Endothelial cell of umbilical vein (primary cell): Measurements from ENCODE around the gene FRMPD1. TPM values are rescaled to one million over a fixed set of nuclear protein-coding genes. Genes with fewer than 3 reads are reported as not detected.

ENCODE experiments used
- BruUV-seq: library from RNA; stranded (reverse); fragments of 400-500 nt; replicated peaks from 2 replicates; lab custom pipeline; 2021; lab: Mats Ljungman, UMichigan
- CTCF ChIA-PET: fragments of 300-600, 350-600 bp; sonication (Branson Sonifier 250); formaldehyde crosslinking; loops from one replicate; lab custom pipeline; 2021; ENCODE audit warnings: antibody characterized with exemption, inconsistent platforms; lab: Charles Lee
- POLR2A ChIA-PET: fragments of 300-600, 350-600 bp; sonication (Branson Sonifier 250); formaldehyde crosslinking; loops from one replicate; lab custom pipeline; 2021; ENCODE audit warnings: antibody characterized with exemption, inconsistent platforms; lab: Charles Lee
- DNase-seq: peaks from one replicate; pipeline ENCODE4 v3.0.0-alpha.2; 2011; ENCODE audit warnings: low read depth, low spot score
- FAIRE-seq: peaks from 2 replicates; lab custom pipeline; 2011; peaks lifted over from hg19 to GRCh38; lab: Jason Lieb, UNC
- H2AFZ ChIP-seq: 2 replicates; pipeline ENCODE4 v1.6.0; 2012; ENCODE audit warnings: low read depth, low read length, control low read depth, inconsistent platforms
- H3K27ac ChIP-seq: 2 replicates; pipeline ENCODE4 v1.5.1; 2011; ENCODE audit warnings: low read depth, mild to moderate bottlenecking, control low read depth, low read length, moderate library complexity; ENCODE audit not compliant: insufficient read depth
- H3K27me3 ChIP-seq, 2 experiments: 2 replicates each; pipeline versions ENCODE4 v1.6.0 to v1.6.1; 2011; ENCODE audit warnings: low read length in 2 of 2, mixed read lengths in 1 of 2; ENCODE audit not compliant: control insufficient read depth in 2 of 2, insufficient read depth in 2 of 2
- H3K36me3 ChIP-seq, 2 experiments: 2 replicates in 1 of 2; 3 replicates in 1 of 2; pipeline ENCODE4 v1.5.1; 2011; ENCODE audit warnings: low read length in 2 of 2, mild to moderate bottlenecking in 1 of 2, moderate library complexity in 1 of 2; ENCODE audit not compliant: control insufficient read depth in 2 of 2, insufficient read depth in 2 of 2; ENCODE audit errors: extremely low read depth in 1 of 2
- H3K4me1 ChIP-seq: 3 replicates; pipeline ENCODE4 v1.5.1; 2011; ENCODE audit warnings: mild to moderate bottlenecking, low read length; ENCODE audit not compliant: control insufficient read depth, insufficient read depth; ENCODE audit errors: extremely low read depth
- H3K4me2 ChIP-seq: 2 replicates; pipeline ENCODE4 v1.6.1; 2011; ENCODE audit warnings: low read length, control low read depth, mixed read lengths; ENCODE audit not compliant: insufficient read depth
- H3K4me3 ChIP-seq, 3 experiments: fragments of 200-600 bp in 1 of 3; sonication (generic), shearing (Covaris generic) in 1 of 3; replicated peaks in 1 of 3; 2 replicates each; pipeline ENCODE4 v1.5.1; 2011 to 2016; ENCODE audit warnings: control low read depth in 3 of 3, low read length in 3 of 3, mild to moderate bottlenecking in 2 of 3, inconsistent platforms in 1 of 3, low read depth in 1 of 3, moderate library complexity in 1 of 3; ENCODE audit not compliant: insufficient read depth in 1 of 3
- H3K79me2 ChIP-seq: 2 replicates; pipeline ENCODE4 v1.6.0; 2012; ENCODE audit warnings: low read length, inconsistent platforms; ENCODE audit not compliant: control insufficient read depth, insufficient read depth
- H3K9ac ChIP-seq: replicated peaks from 2 replicates; pipeline ENCODE3; 2011; ENCODE audit warnings: low read length, control low read depth; ENCODE audit not compliant: insufficient read depth; ENCODE audit errors: extremely low read depth
- H3K9me1 ChIP-seq: replicated peaks from 3 replicates; pipeline ENCODE4 v1.6.0; 2011; ENCODE audit warnings: mild to moderate bottlenecking, low read length; ENCODE audit not compliant: control insufficient read depth, insufficient read depth; ENCODE audit errors: extremely low read depth
- H3K9me3 ChIP-seq: replicated peaks from 2 replicates; pipeline ENCODE4 v1.5.1; 2012; ENCODE audit warnings: low read length, inconsistent platforms; ENCODE audit not compliant: control insufficient read depth, insufficient read depth
- H4K20me1 ChIP-seq: replicated peaks from 2 replicates; pipeline ENCODE3; 2011; ENCODE audit warnings: mild to moderate bottlenecking, low read length; ENCODE audit not compliant: control insufficient read depth, insufficient read depth; ENCODE audit errors: extremely low read depth
- CTCF ChIP-seq, 2 donors: IDR thresholded peaks; 1 replicate in 1 of 2; 2 replicates in 1 of 2; pipeline ENCODE4 v1.5.1; 2011; ENCODE audit warnings: low read length in 2 of 2, mild to moderate bottlenecking in 2 of 2, moderate library complexity in 2 of 2, control low read depth in 1 of 2, inconsistent platforms in 1 of 2, low read depth in 1 of 2; ENCODE audit not compliant: insufficient read depth in 1 of 2; ENCODE audit errors: extremely low read depth in 1 of 2
- EZH2 ChIP-seq: IDR thresholded peaks from 2 replicates; pipeline ENCODE4 v1.6.1; 2012; ENCODE audit warnings: borderline replicate concordance, low read depth, mild to moderate bottlenecking, moderate library complexity, low read length, inconsistent platforms; ENCODE audit not compliant: severe bottlenecking
- FOS ChIP-seq: IDR thresholded peaks from 2 replicates; pipeline ENCODE4 v1.6.1; 2011; ENCODE audit warnings: mild to moderate bottlenecking, low read length, moderate library complexity, borderline replicate concordance; ENCODE audit not compliant: insufficient read depth
- GATA2 ChIP-seq: IDR thresholded peaks from 2 replicates; pipeline ENCODE4 v1.7.0; 2011; ENCODE audit warnings: low read depth, mild to moderate bottlenecking, moderate library complexity, mixed read lengths, low read length; ENCODE audit not compliant: insufficient read length, insufficient read depth
- JUN ChIP-seq: IDR thresholded peaks from 2 replicates; pipeline ENCODE4 v1.6.1; 2011; ENCODE audit warnings: borderline replicate concordance, low read depth; ENCODE audit not compliant: insufficient read length, insufficient read depth
- MAX ChIP-seq: IDR thresholded peaks from 2 replicates; pipeline ENCODE4 v1.6.1; 2011; ENCODE audit not compliant: insufficient read depth, insufficient read length
- MYC ChIP-seq: IDR thresholded peaks from one replicate; pipeline ENCODE4 v1.6.1; 2011; ENCODE audit warnings: mild to moderate bottlenecking, low read depth, low read length
- POLR2A ChIP-seq: IDR thresholded peaks from 2 replicates; pipeline ENCODE4 v1.6.1; 2012; ENCODE audit warnings: low read depth, mild to moderate bottlenecking, control low read depth, low read length
- POLR2AphosphoS5 ChIP-seq: IDR thresholded peaks from 2 replicates; pipeline ENCODE4 v1.6.1; 2012; ENCODE audit warnings: low read depth, mild to moderate bottlenecking, control low read depth, low read length, moderate library complexity; ENCODE audit not compliant: insufficient read depth
- dilution Hi-C: fragments of 300-500 bp; cut with MboI; formaldehyde crosslinking; loops from one replicate; pipeline ENCODE4 v1.15.0; 2019; ENCODE audit warnings: low sequenced_read_pairs; ENCODE audit not compliant: extremely low pct_ligation_motif_present
- intact Hi-C: fragments of 100-400 bp; cut with micrococcal nuclease; formaldehyde crosslinking; loops from one replicate; pipeline ENCODE4 v1.10.0; 2022
- polyA plus RNA-seq, 4 experiments: library from polyadenylated mRNA; depleted of rRNA in 3 of 4; stranded (reverse) in 3 of 4; unstranded in 1 of 4; fragments of >200 nt; gene quantifications; 2 replicates each; pipeline versions ENCODE4 v1.2.1 to v1.2.3, GENCODE V29; 2011 to 2012; ENCODE audit warnings: missing spikeins in 1 of 4
- total RNA-seq: library from RNA; stranded (reverse); gene quantifications from 2 replicates; pipeline ENCODE4 v1.2.3, GENCODE V29; 2021

Gene FRMPD1
- total and polyA plus RNA-seq, 2 donors (not counting 3 experiments of a cell fraction or from before 2014, with no cell fraction given) = not detected

- no peaks in the 10 kb centered on the region for H3K36me3 ChIP-seq
- no peaks in the 10 kb centered on the region for H3K4me1 ChIP-seq
- no peak overlapping the region for H3K9ac ChIP-seq
- FAIRE-seq = no peak
- H4K20me1 ChIP-seq = no peaks in the 10 kb centered on the region
- no peak overlapping the region for H3K4me2 ChIP-seq
- H3K9me3 ChIP-seq = no peaks in the 10 kb centered on the region
- no peaks in the 10 kb centered on the region for H3K79me2 ChIP-seq
- dilution Hi-C loops = no loop called here
- POLR2A ChIA-PET = no interaction called here
- H2AFZ ChIP-seq = no peak overlapping the region
- TF ChIP-seq FOS (no peak), EZH2 (no peak), POLR2A (no peak), GATA2 (no peak), MAX (no peak), CTCF (IDR thresholded peaks at IDR 0.05; ENCODE audit: extremely low read depth in 1 of 2, insufficient read depth in 1 of 2, low read depth in 1 of 2, low read length in 2 of 2) (no peak), JUN (no peak), MYC (no peak), POLR2AphosphoS5 (no peak)
- H3K27me3 ChIP-seq = peaks cover 2 to 3% of the 10 kb centered on the region in 2 experiments
- no peak overlapping the region for H3K4me3 ChIP-seq
- CTCF ChIA-PET = no interaction called here
- no peak for DNase-seq
- BruUV-seq = no TSS peak
- H3K27ac ChIP-seq = no peak overlapping the region
- no peaks in the 10 kb centered on the region for H3K9me1 ChIP-seq
- intact Hi-C loops = no loop called here
Measured at GRCh38 chr9:37740631-37741328, 90.0 kb downstream of the FRMPD1 start.
